ENCODE measurements around the gene G6PD.
"Not testable (repeated sequence)": the region's sequence is repeated elsewhere in the genome, so short reads cannot be mapped to it uniquely, and the experiment has no call there.

The G6PD gene

GRCh38 chrX:154546354-154547244, at the start of gene G6PD:
TSS of gene G6PD (minus strand) at chrX:154546846. CDS start at chrX:154546155, 691 bp downstream.
- DNase-seq (ENCODE audit: low read depth in 2 of 2), result peak; percentile 63 to 77

- DNase-seq (ENCODE audit: low read depth in 2 of 2), result no peak
Observed at GRCh38 chrX:154595559-154596249, 49.1 kb upstream of the G6PD start.

- no peak for DNase-seq (ENCODE audit: low read depth in 2 of 2)
Observed at GRCh38 chrX:154594491-154594890, 47.8 kb upstream of the G6PD start.

- DNase-seq (ENCODE audit: low read depth in 2 of 2), result no peak
Observed at GRCh38 chrX:154593201-154593600, 46.6 kb upstream of the G6PD start.

- DNase-seq (ENCODE audit: low read depth in 2 of 2), result no peak
Observed at GRCh38 chrX:154592505-154592904, 45.9 kb upstream of the G6PD start.

GRCh38 chrX:154590415-154590814, 43.8 kb upstream of the G6PD start:
- DNase-seq (ENCODE audit: low read depth in 2 of 2), result not testable (repeated sequence)

- DNase-seq (ENCODE audit: low read depth in 2 of 2), result not testable (repeated sequence)
Observed at GRCh38 chrX:154584585-154585183, 38.0 kb upstream of the G6PD start, which contains the start of gene CTAG1A. TSS of gene CTAG1A (plus strand) at chrX:154585133. CDS start at chrX:154585207, 74 bp downstream.

GRCh38 chrX:154582994-154583393, 36.3 kb upstream of the G6PD start:
- not testable (repeated sequence) for DNase-seq (ENCODE audit: low read depth in 2 of 2)

- not testable (repeated sequence) for DNase-seq (ENCODE audit: low read depth in 2 of 2)
Observed at GRCh38 chrX:154575076-154575475, 28.4 kb upstream of the G6PD start.

GRCh38 chrX:154573061-154573460, 26.4 kb upstream of the G6PD start:
- DNase-seq (ENCODE audit: low read depth in 2 of 2), result not testable (repeated sequence)

- DNase-seq (ENCODE audit: low read depth in 2 of 2), result not testable (repeated sequence)
Observed at GRCh38 chrX:154570361-154570760, 23.7 kb upstream of the G6PD start.

GRCh38 chrX:154562295-154562694, 15.6 kb upstream of the G6PD start:
- not testable (repeated sequence) for DNase-seq (ENCODE audit: low read depth in 2 of 2)

GRCh38 chrX:154560326-154560725, 13.7 kb upstream of the G6PD start:
- not testable (repeated sequence) for DNase-seq (ENCODE audit: low read depth in 2 of 2)

- DNase-seq (ENCODE audit: low read depth in 2 of 2), result not testable (repeated sequence)
Observed at GRCh38 chrX:154558896-154559295, 12.2 kb upstream of the G6PD start.

- not testable (repeated sequence) for DNase-seq (ENCODE audit: low read depth in 2 of 2)
Observed at GRCh38 chrX:154558060-154558690, 11.5 kb upstream of the G6PD start.

GRCh38 chrX:154552112-154552806, 5.6 kb upstream of the G6PD start:
- not testable (repeated sequence) for DNase-seq (ENCODE audit: low read depth in 2 of 2)

GRCh38 chrX:154549766-154550165, 3.1 kb upstream of the G6PD start:
- no peak for DNase-seq (ENCODE audit: low read depth in 2 of 2)

GRCh38 chrX:154548028-154548316, 1.3 kb upstream of the G6PD start:
- DNase-seq (ENCODE audit: low read depth in 2 of 2), result no peak

- DNase-seq (ENCODE audit: low read depth in 2 of 2), result peak; percentile 81 to 82
Observed at GRCh38 chrX:154547245-154548027, 790 bp upstream of the G6PD start, which contains the start of gene IKBKG. TSS of gene IKBKG (plus strand) at chrX:154547620. CDS start at chrX:154552003, 4,383 bp downstream.

- no peak for DNase-seq (ENCODE audit: low read depth in 2 of 2)
Observed at GRCh38 chrX:154545673-154546274, 872 bp downstream of the G6PD start.
